Measurements from ENCODE around the gene IDH3B. TPM values are rescaled to one million over a fixed set of nuclear protein-coding genes. Genes with fewer than 3 reads are reported as not detected.

IDH3B gene
- total and polyA plus RNA-seq, 9 of the 15 experiments (the other 6 are each of a cell fraction or from before 2014, with no cell fraction given), result 91.7 to 224 (median 155) TPM

DNA sequence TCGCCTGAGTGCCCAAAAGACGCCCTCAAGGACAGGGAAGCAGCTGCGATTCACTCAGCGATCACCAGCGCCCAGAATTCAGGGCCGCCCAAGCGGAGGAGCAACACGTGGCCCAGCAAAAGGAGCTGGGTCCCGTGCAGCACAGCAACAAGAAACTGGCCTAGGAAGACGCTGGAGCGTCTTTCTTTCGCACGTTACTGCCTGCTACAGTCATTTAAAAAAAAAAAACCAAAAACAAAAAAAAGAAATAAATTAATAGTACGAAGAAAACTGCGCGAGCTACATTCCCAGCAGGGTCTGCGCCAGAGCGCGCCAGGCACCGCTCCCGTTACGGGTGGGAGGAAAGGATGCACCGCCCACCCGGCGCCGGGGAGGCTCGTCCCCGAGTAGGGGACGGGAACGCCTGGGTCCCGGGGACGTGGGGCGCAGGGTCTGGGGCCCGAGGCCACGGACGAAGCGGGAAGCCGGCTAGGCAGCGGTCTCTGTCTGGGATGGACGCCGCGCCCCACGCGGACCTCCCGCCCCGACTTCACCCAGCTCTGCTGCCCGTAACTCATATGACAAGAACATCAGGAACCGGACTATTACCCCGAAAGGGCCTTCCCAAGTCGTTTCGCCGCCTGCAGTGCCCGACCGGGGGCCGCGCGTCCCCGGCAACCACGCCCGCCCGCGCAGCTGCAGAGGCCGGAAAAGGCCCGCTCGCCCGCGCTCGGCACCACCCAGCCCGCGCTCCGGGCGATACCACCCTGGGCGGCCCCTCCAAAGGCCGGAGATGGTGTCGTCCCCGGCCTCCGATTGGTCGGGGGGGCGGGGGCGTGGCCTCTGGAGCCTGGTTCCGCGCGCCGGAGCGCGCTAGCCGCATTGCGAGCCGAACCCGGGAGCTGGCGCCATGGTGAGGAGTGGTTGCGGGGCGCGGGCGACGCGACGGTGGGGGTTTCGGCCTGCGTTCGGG is 12.0 kb downstream of the IDH3B start, which contains the start of gene NOP56 (continued):
- TF ChIP-seq, protein P1, sequence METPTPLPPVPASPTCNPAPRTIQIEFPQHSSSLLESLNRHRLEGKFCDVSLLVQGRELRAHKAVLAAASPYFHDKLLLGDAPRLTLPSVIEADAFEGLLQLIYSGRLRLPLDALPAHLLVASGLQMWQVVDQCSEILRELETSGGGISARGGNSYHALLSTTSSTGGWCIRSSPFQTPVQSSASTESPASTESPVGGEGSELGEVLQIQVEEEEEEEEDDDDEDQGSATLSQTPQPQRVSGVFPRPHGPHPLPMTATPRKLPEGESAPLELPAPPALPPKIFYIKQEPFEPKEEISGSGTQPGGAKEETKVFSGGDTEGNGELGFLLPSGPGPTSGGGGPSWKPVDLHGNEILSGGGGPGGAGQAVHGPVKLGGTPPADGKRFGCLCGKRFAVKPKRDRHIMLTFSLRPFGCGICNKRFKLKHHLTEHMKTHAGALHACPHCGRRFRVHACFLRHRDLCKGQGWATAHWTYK (CRISPR knock-in tag; IDR thresholded peaks at IDR 0.05), result no peak; the same call in 1 of the 2 replicates
- no peak for TF ChIP-seq EHMT2 (IDR thresholded peaks at IDR 0.05)
- TF ChIP-seq KLF13 (tag; IDR thresholded peaks at IDR 0.05; ENCODE audit: borderline replicate concordance, low read depth), result no peak
- no peak for TF ChIP-seq ZNF354B (CRISPR knock-in tag; IDR thresholded peaks at IDR 0.05)
- TF ChIP-seq, protein P2, sequence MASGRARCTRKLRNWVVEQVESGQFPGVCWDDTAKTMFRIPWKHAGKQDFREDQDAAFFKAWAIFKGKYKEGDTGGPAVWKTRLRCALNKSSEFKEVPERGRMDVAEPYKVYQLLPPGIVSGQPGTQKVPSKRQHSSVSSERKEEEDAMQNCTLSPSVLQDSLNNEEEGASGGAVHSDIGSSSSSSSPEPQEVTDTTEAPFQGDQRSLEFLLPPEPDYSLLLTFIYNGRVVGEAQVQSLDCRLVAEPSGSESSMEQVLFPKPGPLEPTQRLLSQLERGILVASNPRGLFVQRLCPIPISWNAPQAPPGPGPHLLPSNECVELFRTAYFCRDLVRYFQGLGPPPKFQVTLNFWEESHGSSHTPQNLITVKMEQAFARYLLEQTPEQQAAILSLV (tag; IDR thresholded peaks at IDR 0.05), result no peak
- no peak for TF ChIP-seq ZNF263 (CRISPR knock-in tag; IDR thresholded peaks at IDR 0.05; ENCODE audit: borderline replicate concordance)
- peak; percentile 64 for TF ChIP-seq RAD51 (IDR thresholded peaks at IDR 0.05; ENCODE audit: borderline replicate concordance, low read depth)
- TF ChIP-seq, protein P3, sequence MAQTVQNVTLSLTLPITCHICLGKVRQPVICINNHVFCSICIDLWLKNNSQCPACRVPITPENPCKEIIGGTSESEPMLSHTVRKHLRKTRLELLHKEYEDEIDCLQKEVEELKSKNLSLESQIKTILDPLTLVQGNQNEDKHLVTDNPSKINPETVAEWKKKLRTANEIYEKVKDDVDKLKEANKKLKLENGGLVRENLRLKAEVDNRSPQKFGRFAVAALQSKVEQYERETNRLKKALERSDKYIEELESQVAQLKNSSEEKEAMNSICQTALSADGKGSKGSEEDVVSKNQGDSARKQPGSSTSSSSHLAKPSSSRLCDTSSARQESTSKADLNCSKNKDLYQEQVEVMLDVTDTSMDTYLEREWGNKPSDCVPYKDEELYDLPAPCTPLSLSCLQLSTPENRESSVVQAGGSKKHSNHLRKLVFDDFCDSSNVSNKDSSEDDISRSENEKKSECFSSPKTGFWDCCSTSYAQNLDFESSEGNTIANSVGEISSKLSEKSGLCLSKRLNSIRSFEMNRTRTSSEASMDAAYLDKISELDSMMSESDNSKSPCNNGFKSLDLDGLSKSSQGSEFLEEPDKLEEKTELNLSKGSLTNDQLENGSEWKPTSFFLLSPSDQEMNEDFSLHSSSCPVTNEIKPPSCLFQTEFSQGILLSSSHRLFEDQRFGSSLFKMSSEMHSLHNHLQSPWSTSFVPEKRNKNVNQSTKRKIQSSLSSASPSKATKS (CRISPR knock-in tag; IDR thresholded peaks at IDR 0.05), result no peak
- no peak for TF ChIP-seq TCF3 (CRISPR knock-in tag; IDR thresholded peaks at IDR 0.05)
- TF ChIP-seq TGIF2 (CRISPR knock-in tag; IDR thresholded peaks at IDR 0.05), result no peak; the same call in 1 of the 2 replicates
- no peak for TF ChIP-seq GTF2A2 (tag; IDR thresholded peaks at IDR 0.05)
- peak; percentile 42; the same call in 1 of the 2 replicates for TF ChIP-seq SRSF1 (IDR thresholded peaks at IDR 0.05; ENCODE audit: low read depth, low read length)
- no peak for TF ChIP-seq ZNF146 (CRISPR knock-in tag; IDR thresholded peaks at IDR 0.05; ENCODE audit: unreplicated experiment)
- no peak for TF ChIP-seq CREBBP (IDR thresholded peaks at IDR 0.05; ENCODE audit: low read depth, low read length)
- TF ChIP-seq NR2F6 (CRISPR knock-in tag; IDR thresholded peaks at IDR 0.05), result no peak
- no peak for TF ChIP-seq SRSF7 (optimal IDR thresholded peaks at IDR 0.05; ENCODE audit: low read depth, low read length)

Data from K562 (cell line).